Stomach (tissue), 9 donors: Measurements from ENCODE around the gene TSHZ1. TPM values are rescaled to one million over a fixed set of nuclear protein-coding genes. Genes with fewer than 3 reads are reported as not detected.
A peak's percentile ranks its signal among the peaks of the same experiment; 100 is the strongest.

ENCODE experiments used
- DNase-seq, 2 donors: peaks; one replicate each; pipeline versions ENCODE4 v3.0.0 to v3.0.0-alpha.2; 2013 to 2019
- H3K27ac ChIP-seq, 5 donors: fragments of 200-600 bp in 4 of 5; sonication (generic) in 4 of 5; one replicate each; pipeline ENCODE4 v1.5.1; 2013 to 2019; ENCODE audit warnings: mild to moderate bottlenecking in 1 of 5, moderate library complexity in 1 of 5
- H3K27me3 ChIP-seq, 3 donors: fragments of 200-600 bp; sonication (generic); one replicate each; pipeline ENCODE4 v1.5.1; 2017 to 2019; ENCODE audit warnings: mixed run types in 1 of 3
- H3K36me3 ChIP-seq, 4 donors: fragments of 200-600 bp; sonication (generic); 1 replicate in 3 of 4; 2 replicates in 1 of 4; pipeline ENCODE4 v1.5.1; 2016 to 2019
- H3K4me1 ChIP-seq, 4 donors: fragments of 200-600 bp; sonication (generic); one replicate each; pipeline ENCODE4 v1.5.1; 2016 to 2019
- H3K4me3 ChIP-seq, 4 donors: fragments of 200-600 bp; sonication (generic) in 3 of 4; one replicate each; pipeline ENCODE4 v1.5.1; 2016 to 2019; ENCODE audit warnings: mild to moderate bottlenecking in 1 of 4
- H3K9me3 ChIP-seq, 4 donors: fragments of 200-600 bp; sonication (generic); one replicate each; pipeline ENCODE4 v1.5.1; 2016 to 2019
- EP300 ChIP-seq: sonication (generic); formaldehyde crosslinking; IDR thresholded peaks from one replicate; pipeline ENCODE4 v1.6.1; 2017; ENCODE audit warnings: antibody characterized with exemption
- POLR2A ChIP-seq, 4 donors: fragments of 450-650 bp; IDR thresholded peaks; one replicate each; pipeline ENCODE4 v1.6.1; 2016; ENCODE audit warnings: antibody characterized with exemption in 4 of 4, control low read depth in 2 of 4, mild to moderate bottlenecking in 1 of 4, moderate library complexity in 1 of 4
- POLR2AphosphoS5 ChIP-seq, 3 donors: sonication (generic); formaldehyde crosslinking; IDR thresholded peaks; one replicate each; pipeline ENCODE4 v1.6.1; 2016; ENCODE audit warnings: antibody characterized with exemption in 3 of 3
- WGBS, 5 donors: extraction: QIAGEN DNeasy Blood & Tissue Kit in 3 of 5; methylation state at CpG; one replicate each; pipeline versions ENCODE4 v1.1.5 to v1.1.7; 2013 to 2018; 5-methylcytosine and 5-hydroxymethylcytosine counted together
- intact Hi-C: fragments of 100-400 bp; cut with DNase I; formaldehyde crosslinking; loops from one replicate; pipeline ENCODE4 v1.15.1; 2023; ENCODE audit warnings: low total_unique reads
- polyA plus RNA-seq, 3 donors: library from polyadenylated mRNA; stranded (reverse); fragments of 200-250 nt; gene quantifications; one replicate each; pipeline ENCODE4 v1.2.3, GENCODE V29; 2013
- total RNA-seq, 5 donors: library from RNA; depleted of rRNA; stranded (reverse); fragments of >200 nt; gene quantifications; one replicate each; pipeline versions ENCODE4 v1.1.0 to v1.2.3, GENCODE V29; 2014 to 2016
- TF ChIP-seq, protein P1 (sequence below), 7 experiments: fragments of 450-650 bp in 4 of 7; fragments of 200-600 bp in 3 of 7; sonication (generic) in 3 of 7; IDR thresholded peaks; one replicate each; pipeline ENCODE4 v1.5.1; 2016 to 2019; ENCODE audit warnings: antibody characterized with exemption in 7 of 7, control low read depth in 2 of 7, mild to moderate bottlenecking in 1 of 7
- donor health status: healthy with polysubstance abuse.
- donor health status: Bipolar disorder and iron deficiency.
- donor health status: healthy.

TSHZ1 gene
- total and polyA plus RNA-seq, 8 donors = 4.2 to 21.0 (median 8.2) TPM

DNA sequence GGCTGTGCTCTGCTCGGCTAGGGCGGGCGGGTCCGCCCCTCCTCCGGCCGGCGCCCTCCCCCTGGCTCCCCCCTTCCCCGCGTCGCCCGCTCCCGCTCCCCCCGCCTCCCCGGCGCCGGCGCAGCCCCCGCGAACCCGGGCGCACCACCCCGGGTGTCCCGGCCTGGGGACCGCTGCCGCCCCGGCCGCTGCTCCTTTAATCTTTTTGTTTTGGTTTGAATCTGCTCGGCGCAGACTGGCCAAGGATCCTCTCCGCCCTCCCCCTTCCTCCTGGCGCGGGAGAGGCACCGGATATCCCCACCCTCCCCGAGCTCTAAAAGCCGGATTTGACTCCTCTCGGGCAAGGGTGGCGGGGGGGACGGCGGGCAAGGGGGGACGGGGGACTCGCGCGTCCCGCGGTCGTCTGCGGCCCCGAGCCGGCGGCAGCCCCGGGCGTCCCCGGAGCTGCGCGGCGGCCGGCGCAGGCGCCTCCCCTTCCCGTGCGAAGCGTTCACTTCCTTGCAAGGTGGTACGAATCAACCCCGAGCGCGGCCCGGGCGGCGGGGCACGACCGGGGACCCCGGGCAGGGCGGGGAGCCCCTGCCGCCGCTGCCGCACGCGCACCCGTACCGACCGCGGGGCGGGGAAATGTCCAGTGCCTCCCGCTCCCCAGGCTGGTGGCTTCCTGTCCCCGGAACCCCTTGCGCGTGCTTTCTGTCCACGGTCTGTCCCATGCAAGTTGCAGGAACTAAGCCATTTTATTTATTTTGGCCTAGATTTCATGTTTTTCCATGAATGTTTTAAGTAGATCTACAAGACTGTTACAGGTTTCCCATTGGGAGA lies 1.3 kb upstream of the TSHZ1 start, which contains the start of gene PTGR3:
Gene PTGR3 (minus strand): TSS at position 11 of the 822 bp plus-strand sequence. CDS start 81 bp downstream, outside the sequence.
- 0 to 2% (median 0%) methylated on average over 18 to 88 of the region's 88 CpGs for WGBS, 5 donors
- H3K4me3 ChIP-seq = peak within 1 kb of the TSS; percentile 80 to 97 (median 89)
- peaks cover 0 to 7% (median 0%) of the 10 kb centered on the region in 3 donors for H3K27me3 ChIP-seq
- H3K36me3 ChIP-seq = no peaks in the 10 kb centered on the region
- peak within 1 kb of the TSS; percentile 96 to 99 (median 98) for H3K27ac ChIP-seq
- TF ChIP-seq POLR2A (IDR thresholded peaks at IDR 0.05) (no peak), POLR2AphosphoS5 (IDR thresholded peaks at IDR 0.05) (peak in 2 of 3 donors; percentile 32 to 43)
- peak; percentile 78 to 94 for DNase-seq
- H3K4me1 ChIP-seq = peaks cover 43 to 65% (median 57%) of the 10 kb centered on the region in 4 donors
- H3K9me3 ChIP-seq = no peaks in the 10 kb centered on the region
- intact Hi-C loops = no loop called here

DNA sequence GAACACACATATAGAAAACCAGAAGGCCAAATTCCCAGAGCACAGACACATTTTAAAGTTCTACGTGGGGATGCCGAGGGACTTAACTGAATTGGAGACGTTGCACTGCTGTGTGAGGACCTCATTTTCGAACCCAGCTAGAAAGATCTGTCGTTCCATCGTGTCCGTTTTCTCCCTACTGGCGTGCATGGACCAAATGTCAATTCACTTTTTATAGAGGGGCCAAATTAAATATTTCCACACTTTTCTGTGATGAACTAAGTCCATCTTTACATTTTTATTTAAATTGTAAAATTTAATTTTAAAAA lies 692 bp upstream of the TSHZ1 start:
- no peaks in the 10 kb centered on the region for H3K36me3 ChIP-seq
- H3K27me3 ChIP-seq = peaks cover 0 to 2% (median 0%) of the 10 kb centered on the region in 3 donors
- H3K4me1 ChIP-seq = peaks cover 43 to 65% (median 57%) of the 10 kb centered on the region in 4 donors
- TF ChIP-seq POLR2A (IDR thresholded peaks at IDR 0.05) = no peak
- TF ChIP-seq EP300 = no peak
- TF ChIP-seq, protein P1, sequence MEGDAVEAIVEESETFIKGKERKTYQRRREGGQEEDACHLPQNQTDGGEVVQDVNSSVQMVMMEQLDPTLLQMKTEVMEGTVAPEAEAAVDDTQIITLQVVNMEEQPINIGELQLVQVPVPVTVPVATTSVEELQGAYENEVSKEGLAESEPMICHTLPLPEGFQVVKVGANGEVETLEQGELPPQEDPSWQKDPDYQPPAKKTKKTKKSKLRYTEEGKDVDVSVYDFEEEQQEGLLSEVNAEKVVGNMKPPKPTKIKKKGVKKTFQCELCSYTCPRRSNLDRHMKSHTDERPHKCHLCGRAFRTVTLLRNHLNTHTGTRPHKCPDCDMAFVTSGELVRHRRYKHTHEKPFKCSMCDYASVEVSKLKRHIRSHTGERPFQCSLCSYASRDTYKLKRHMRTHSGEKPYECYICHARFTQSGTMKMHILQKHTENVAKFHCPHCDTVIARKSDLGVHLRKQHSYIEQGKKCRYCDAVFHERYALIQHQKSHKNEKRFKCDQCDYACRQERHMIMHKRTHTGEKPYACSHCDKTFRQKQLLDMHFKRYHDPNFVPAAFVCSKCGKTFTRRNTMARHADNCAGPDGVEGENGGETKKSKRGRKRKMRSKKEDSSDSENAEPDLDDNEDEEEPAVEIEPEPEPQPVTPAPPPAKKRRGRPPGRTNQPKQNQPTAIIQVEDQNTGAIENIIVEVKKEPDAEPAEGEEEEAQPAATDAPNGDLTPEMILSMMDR (IDR thresholded peaks at IDR 0.05) = no peak
- no peak for TF ChIP-seq POLR2AphosphoS5 (IDR thresholded peaks at IDR 0.05)
- intact Hi-C loops = no loop called here
- H3K4me3 ChIP-seq = peak overlapping the region; percentile 80 to 97 (median 89)
- H3K27ac ChIP-seq = peak overlapping the region; percentile 96 to 99 (median 98)
- 0 to 3% (median 1%) methylated on average over 8 of the region's 8 CpGs for WGBS, 5 donors
- H3K9me3 ChIP-seq = no peaks in the 10 kb centered on the region
- DNase-seq = no peak

DNA sequence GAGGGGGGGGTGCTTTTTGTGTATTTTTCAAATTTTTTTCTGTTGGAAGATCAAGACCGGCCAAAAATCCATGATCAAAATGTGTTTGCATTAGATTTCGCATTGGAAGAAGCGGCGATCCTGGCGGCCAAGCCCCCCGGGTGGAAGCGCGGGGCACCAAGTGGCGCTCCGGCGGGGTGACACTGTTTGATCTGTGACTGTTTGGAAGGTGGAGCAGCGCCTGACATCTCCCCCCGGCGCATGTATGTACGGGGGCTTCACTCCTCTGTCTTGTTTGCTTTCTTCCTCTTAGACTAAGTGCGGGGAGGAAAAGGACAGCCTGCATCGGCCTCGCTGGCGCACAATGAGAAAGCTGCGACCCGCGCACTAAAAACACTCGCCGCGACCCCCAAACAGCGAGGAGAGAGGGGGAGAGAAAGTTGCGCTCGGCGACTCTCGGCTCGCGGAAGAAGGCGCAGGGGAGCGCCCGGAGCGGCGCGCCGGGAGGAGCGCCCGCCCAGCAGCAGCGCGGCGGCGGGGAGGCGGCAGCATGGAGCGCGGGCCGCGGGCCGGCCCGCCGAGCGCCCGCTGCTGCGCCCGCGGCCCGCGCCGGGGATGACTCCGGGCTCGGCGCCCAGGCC lies 515 bp downstream of the TSHZ1 start:
- 0 to 1% (median 0%) methylated on average over 42 to 64 of the region's 64 CpGs for WGBS, 5 donors
- DNase-seq = peak in 1 of 2 donors; percentile 62
- Histone ChIP-seq H3K4me3 (peak overlapping the region; percentile 80 to 97 (median 89)), H3K9me3 (no peaks in the 10 kb centered on the region), H3K27ac (peak overlapping the region; percentile 75 to 98 (median 96)), H3K4me1 (peaks cover 40 to 67% (median 56%) of the 10 kb centered on the region in 4 donors), H3K27me3 (no peaks in the 10 kb centered on the region), H3K36me3 (no peaks in the 10 kb centered on the region)
- intact Hi-C loops = no loop called here
- TF ChIP-seq, protein P1 (IDR thresholded peaks at IDR 0.05) = no peak
- TF ChIP-seq POLR2AphosphoS5 (IDR thresholded peaks at IDR 0.05) = no peak
- TF ChIP-seq POLR2A (IDR thresholded peaks at IDR 0.05) = no peak
- TF ChIP-seq EP300 = no peak

DNA sequence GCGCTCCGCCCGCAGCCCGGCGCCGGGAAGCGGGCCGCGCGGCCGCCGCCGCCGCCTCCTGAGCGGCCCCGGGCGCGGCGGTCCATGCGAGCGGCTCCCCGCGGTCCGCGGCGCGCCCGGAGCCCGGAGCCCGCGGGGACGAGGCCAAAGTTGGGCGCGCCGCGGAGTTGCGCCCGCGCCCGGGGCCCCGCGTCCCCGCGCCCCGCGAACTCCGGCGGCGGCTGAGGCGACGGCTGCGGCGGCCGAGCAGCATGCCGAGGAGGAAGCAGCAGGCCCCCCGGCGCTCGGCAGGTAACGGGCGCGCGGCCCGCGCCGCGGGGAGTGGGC lies 992 bp downstream of the TSHZ1 start:
- Histone ChIP-seq H3K27ac (peak overlapping the region; percentile 70 to 87 (median 83)), H3K9me3 (no peaks in the 10 kb centered on the region), H3K4me3 (peak overlapping the region; percentile 61 to 97 (median 81)), H3K4me1 (peaks cover 38 to 67% (median 55%) of the 10 kb centered on the region in 4 donors), H3K27me3 (no peaks in the 10 kb centered on the region), H3K36me3 (no peaks in the 10 kb centered on the region)
- TF ChIP-seq POLR2A (IDR thresholded peaks at IDR 0.05) (no peak), POLR2AphosphoS5 (IDR thresholded peaks at IDR 0.05) (no peak), EP300 (no peak)
- TF ChIP-seq, protein P1 (IDR thresholded peaks at IDR 0.05) = no peak
- intact Hi-C loops = no loop called here
- WGBS, 5 donors = 0 to 1% (median 0%) methylated on average over 1 to 66 of the region's 66 CpGs; no CpG with 5 or more reads in 1 of the 5 donors
- no peak for DNase-seq
